Activated CD4-positive, alpha-beta T cell treated with anti-CD3 and anti-CD28 coated beads, Interleukin-2, Interleukin-4, amounts not matched to agents 100 ng/mL and 50 ng/mL, durations not matched to agents 16 hours and 8 hours (primary cell): Measurements from ENCODE around the gene LHX2.

Experiments
- DNase-seq: peaks from one replicate; pipeline ENCODE4 v3.0.0-alpha.2; 2020; ENCODE audit warnings: low spot score

The LHX2 gene

GRCh38 chr9:124033348-124033747 is 21.8 kb downstream of the LHX2 start:
- DNase-seq = no peak

GRCh38 chr9:124033967-124034366 is 22.4 kb downstream of the LHX2 start:
- no peak for DNase-seq

- DNase-seq = no peak
Observed at GRCh38 chr9:124035001-124035650, 23.6 kb downstream of the LHX2 start.

- no peak for DNase-seq
Observed at GRCh38 chr9:124036578-124036977, 25.0 kb downstream of the LHX2 start.

GRCh38 chr9:124037790-124038189 is 26.2 kb downstream of the LHX2 start:
- DNase-seq = no peak

GRCh38 chr9:124038239-124038638 is 26.7 kb downstream of the LHX2 start:
- DNase-seq = no peak

GRCh38 chr9:124038790-124039633 is 27.4 kb downstream of the LHX2 start:
- no peak for DNase-seq

- DNase-seq = no peak
Observed at GRCh38 chr9:124040186-124040931, 28.8 kb downstream of the LHX2 start.

GRCh38 chr9:124040935-124041816 is 29.6 kb downstream of the LHX2 start:
- peak; percentile 28 for DNase-seq

- no peak for DNase-seq
Observed at GRCh38 chr9:124041817-124042116, 30.2 kb downstream of the LHX2 start.

- no peak for DNase-seq
Observed at GRCh38 chr9:124042201-124042721, 30.7 kb downstream of the LHX2 start.

- no peak for DNase-seq
Observed at GRCh38 chr9:124044448-124044847, 32.9 kb downstream of the LHX2 start.

- DNase-seq = no peak
Observed at GRCh38 chr9:124045076-124045829, 33.7 kb downstream of the LHX2 start.

GRCh38 chr9:124045830-124046177 is 34.2 kb downstream of the LHX2 start:
- DNase-seq = no peak

- no peak for DNase-seq
Observed at GRCh38 chr9:124046189-124046588, 34.6 kb downstream of the LHX2 start.

GRCh38 chr9:124047251-124047672 is 35.7 kb downstream of the LHX2 start:
- DNase-seq = no peak

- DNase-seq = no peak
Observed at GRCh38 chr9:124050955-124051354, 39.4 kb downstream of the LHX2 start.

GRCh38 chr9:124052401-124052800 is 40.8 kb downstream of the LHX2 start:
- DNase-seq = no peak

GRCh38 chr9:124054582-124055227 is 43.1 kb downstream of the LHX2 start:
- peak; percentile 74 for DNase-seq

GRCh38 chr9:124060844-124061605 is 49.5 kb downstream of the LHX2 start:
- no peak for DNase-seq
